Measurements from ENCODE around the gene DNAJC13. TPM values are rescaled to one million over a fixed set of nuclear protein-coding genes. Genes with fewer than 3 reads are reported as not detected.

The DNAJC13 gene
- total RNA-seq, 1 experiment from 2014 or later = 28.8 TPM

DNA sequence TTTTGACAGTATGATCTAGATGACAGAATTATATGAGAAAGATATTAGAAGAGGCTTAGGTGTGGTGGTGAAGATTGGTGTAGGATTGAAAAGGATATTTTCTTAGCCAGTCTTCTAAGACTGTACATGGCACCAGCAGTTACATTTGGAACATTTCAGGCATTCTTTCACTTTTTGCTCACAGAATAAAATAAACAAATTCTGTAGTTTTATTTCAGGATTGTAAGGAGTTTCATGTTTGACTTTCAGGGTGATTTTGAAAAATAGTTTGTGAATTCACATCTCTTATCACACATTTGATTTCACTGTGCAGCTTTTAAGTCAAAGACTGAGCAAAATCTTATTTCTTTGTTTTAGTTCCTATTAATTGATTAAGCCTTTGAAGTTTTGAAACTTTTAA, 27.1 kb downstream of the DNAJC13 start:
- no peak overlapping the region for H3K4me2 ChIP-seq (ENCODE audit: low read length)
- H3K27ac ChIP-seq (ENCODE audit: low read depth, low read length) = no peak overlapping the region
- H3K27me3 ChIP-seq (ENCODE audit: insufficient read depth, low read length) = no peaks in the 10 kb centered on the region
- RAD21 ChIA-PET (ENCODE audit: low non-redundant PET in 1 of 2, low total read pairs in 2 of 2, uncharacterized antibody in 2 of 2, unreplicated experiment in 2 of 2) = no interaction called here
- no peak overlapping the region for H3K9ac ChIP-seq (ENCODE audit: low read length)
- POLR2A ChIA-PET = no interaction called here
- CTCF ChIA-PET = no interaction called here
- H3K79me2 ChIP-seq (ENCODE audit: insufficient read depth, low read length) = peaks cover 14% of the 10 kb centered on the region
- intact Hi-C loops (cut with micrococcal nuclease) = no loop called here
- H4K20me1 ChIP-seq (ENCODE audit: insufficient read depth) = no peaks in the 10 kb centered on the region; the same call in 1 of the 2 replicates
- H3K36me3 ChIP-seq (ENCODE audit: control insufficient read depth in 1 of 2, insufficient read depth in 2 of 2, low read length in 2 of 2) = no peaks in the 10 kb centered on the region
- BruUV-seq (replicated peaks) = no TSS peak
- no peaks in the 10 kb centered on the region for H3K9me3 ChIP-seq (ENCODE audit: control insufficient read depth in 1 of 2, insufficient read depth in 1 of 2, low read depth in 1 of 2, low read length in 2 of 2)
- no peaks in the 10 kb centered on the region for H3K4me1 ChIP-seq (ENCODE audit: control insufficient read depth in 1 of 2, insufficient read depth in 2 of 2, low read length in 2 of 2)
- ATAC-seq = no peak
- no peak overlapping the region for H3K4me3 ChIP-seq (replicated peaks in 1 of 2; ENCODE audit: low read depth in 1 of 2, low read length in 2 of 2)
- no peaks in the 10 kb centered on the region for H3K9me2 ChIP-seq (ENCODE audit: insufficient read depth)
- DNase-seq (ENCODE audit: low read depth, low spot score) = no peak
- no peak for TF ChIP-seq SRF (IDR thresholded peaks at IDR 0.05; ENCODE audit: low read depth)
- TF ChIP-seq ELF1 (IDR thresholded peaks at IDR 0.05; ENCODE audit: borderline replicate concordance, low read depth) = no peak
- TF ChIP-seq POLR2A (IDR thresholded peaks at IDR 0.05; ENCODE audit: borderline replicate concordance, extremely low read depth, insufficient read depth, insufficient read length) = no peak
- TF ChIP-seq, protein P1, sequence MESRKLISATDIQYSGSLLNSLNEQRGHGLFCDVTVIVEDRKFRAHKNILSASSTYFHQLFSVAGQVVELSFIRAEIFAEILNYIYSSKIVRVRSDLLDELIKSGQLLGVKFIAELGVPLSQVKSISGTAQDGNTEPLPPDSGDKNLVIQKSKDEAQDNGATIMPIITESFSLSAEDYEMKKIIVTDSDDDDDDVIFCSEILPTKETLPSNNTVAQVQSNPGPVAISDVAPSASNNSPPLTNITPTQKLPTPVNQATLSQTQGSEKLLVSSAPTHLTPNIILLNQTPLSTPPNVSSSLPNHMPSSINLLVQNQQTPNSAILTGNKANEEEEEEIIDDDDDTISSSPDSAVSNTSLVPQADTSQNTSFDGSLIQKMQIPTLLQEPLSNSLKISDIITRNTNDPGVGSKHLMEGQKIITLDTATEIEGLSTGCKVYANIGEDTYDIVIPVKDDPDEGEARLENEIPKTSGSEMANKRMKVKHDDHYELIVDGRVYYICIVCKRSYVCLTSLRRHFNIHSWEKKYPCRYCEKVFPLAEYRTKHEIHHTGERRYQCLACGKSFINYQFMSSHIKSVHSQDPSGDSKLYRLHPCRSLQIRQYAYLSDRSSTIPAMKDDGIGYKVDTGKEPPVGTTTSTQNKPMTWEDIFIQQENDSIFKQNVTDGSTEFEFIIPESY (IDR thresholded peaks at IDR 0.05; ENCODE audit: extremely low read depth, insufficient replicate concordance, low read length) = no peak
- no peak for TF ChIP-seq EZH2 (IDR thresholded peaks at IDR 0.05)
- no peak for TF ChIP-seq SP1 (IDR thresholded peaks at IDR 0.05; ENCODE audit: low read depth)
- no peak for TF ChIP-seq POLR2AphosphoS5 (IDR thresholded peaks at IDR 0.05; ENCODE audit: low read depth, low read length)
- no peak for TF ChIP-seq TCF7L2 (IDR thresholded peaks at IDR 0.05; ENCODE audit: borderline replicate concordance, extremely low read depth, insufficient read depth, insufficient read length)
- no peak for TF ChIP-seq ZFX (IDR thresholded peaks at IDR 0.05)
- no peak for TF ChIP-seq EZH2phosphoT487 (IDR thresholded peaks at IDR 0.05; ENCODE audit: borderline replicate concordance)
- TF ChIP-seq EGR1 (IDR thresholded peaks at IDR 0.05; ENCODE audit: low read depth) = no peak
- TF ChIP-seq FOSL1 (IDR thresholded peaks at IDR 0.05; ENCODE audit: low read depth) = no peak
- no peak for TF ChIP-seq CBX3 (IDR thresholded peaks at IDR 0.05; ENCODE audit: low read depth)
- no peak for TF ChIP-seq JUND (IDR thresholded peaks at IDR 0.05)
- no peak for TF ChIP-seq SIN3A (IDR thresholded peaks at IDR 0.05; ENCODE audit: low read depth)
- TF ChIP-seq, protein P2, sequence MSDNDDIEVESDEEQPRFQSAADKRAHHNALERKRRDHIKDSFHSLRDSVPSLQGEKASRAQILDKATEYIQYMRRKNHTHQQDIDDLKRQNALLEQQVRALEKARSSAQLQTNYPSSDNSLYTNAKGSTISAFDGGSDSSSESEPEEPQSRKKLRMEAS (IDR thresholded peaks at IDR 0.05) = no peak
- TF ChIP-seq ZNF274 (IDR thresholded peaks at IDR 0.05; ENCODE audit: low read depth, low read length) = no peak
- no peak for TF ChIP-seq CEBPB (IDR thresholded peaks at IDR 0.05; ENCODE audit: low read depth)
- TF ChIP-seq, protein P3, sequence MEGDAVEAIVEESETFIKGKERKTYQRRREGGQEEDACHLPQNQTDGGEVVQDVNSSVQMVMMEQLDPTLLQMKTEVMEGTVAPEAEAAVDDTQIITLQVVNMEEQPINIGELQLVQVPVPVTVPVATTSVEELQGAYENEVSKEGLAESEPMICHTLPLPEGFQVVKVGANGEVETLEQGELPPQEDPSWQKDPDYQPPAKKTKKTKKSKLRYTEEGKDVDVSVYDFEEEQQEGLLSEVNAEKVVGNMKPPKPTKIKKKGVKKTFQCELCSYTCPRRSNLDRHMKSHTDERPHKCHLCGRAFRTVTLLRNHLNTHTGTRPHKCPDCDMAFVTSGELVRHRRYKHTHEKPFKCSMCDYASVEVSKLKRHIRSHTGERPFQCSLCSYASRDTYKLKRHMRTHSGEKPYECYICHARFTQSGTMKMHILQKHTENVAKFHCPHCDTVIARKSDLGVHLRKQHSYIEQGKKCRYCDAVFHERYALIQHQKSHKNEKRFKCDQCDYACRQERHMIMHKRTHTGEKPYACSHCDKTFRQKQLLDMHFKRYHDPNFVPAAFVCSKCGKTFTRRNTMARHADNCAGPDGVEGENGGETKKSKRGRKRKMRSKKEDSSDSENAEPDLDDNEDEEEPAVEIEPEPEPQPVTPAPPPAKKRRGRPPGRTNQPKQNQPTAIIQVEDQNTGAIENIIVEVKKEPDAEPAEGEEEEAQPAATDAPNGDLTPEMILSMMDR (IDR thresholded peaks at IDR 0.05 in 2 of 3, conservative IDR thresholded peaks at IDR 0.05 in 1 of 3; ENCODE audit: borderline replicate concordance in 1 of 3, insufficient read depth in 1 of 3, low read depth in 2 of 3, low read length in 2 of 3) = no peak
- H2AFZ ChIP-seq (ENCODE audit: low read depth, low read length, poor library complexity, severe bottlenecking) = no peak overlapping the region
